Activated gamma-delta T cell treated with anti-CD3 and anti-CD28 coated beads, Interleukin-2, amount 50 U/mL, for 16 hours (primary cell): Measurements from ENCODE around the gene ADAMTS17.

ENCODE experiments used
- DNase-seq: peaks from one replicate; pipeline ENCODE4 v3.0.0-alpha.2; 2020; ENCODE audit warnings: low read depth

ADAMTS17 gene, protein sequence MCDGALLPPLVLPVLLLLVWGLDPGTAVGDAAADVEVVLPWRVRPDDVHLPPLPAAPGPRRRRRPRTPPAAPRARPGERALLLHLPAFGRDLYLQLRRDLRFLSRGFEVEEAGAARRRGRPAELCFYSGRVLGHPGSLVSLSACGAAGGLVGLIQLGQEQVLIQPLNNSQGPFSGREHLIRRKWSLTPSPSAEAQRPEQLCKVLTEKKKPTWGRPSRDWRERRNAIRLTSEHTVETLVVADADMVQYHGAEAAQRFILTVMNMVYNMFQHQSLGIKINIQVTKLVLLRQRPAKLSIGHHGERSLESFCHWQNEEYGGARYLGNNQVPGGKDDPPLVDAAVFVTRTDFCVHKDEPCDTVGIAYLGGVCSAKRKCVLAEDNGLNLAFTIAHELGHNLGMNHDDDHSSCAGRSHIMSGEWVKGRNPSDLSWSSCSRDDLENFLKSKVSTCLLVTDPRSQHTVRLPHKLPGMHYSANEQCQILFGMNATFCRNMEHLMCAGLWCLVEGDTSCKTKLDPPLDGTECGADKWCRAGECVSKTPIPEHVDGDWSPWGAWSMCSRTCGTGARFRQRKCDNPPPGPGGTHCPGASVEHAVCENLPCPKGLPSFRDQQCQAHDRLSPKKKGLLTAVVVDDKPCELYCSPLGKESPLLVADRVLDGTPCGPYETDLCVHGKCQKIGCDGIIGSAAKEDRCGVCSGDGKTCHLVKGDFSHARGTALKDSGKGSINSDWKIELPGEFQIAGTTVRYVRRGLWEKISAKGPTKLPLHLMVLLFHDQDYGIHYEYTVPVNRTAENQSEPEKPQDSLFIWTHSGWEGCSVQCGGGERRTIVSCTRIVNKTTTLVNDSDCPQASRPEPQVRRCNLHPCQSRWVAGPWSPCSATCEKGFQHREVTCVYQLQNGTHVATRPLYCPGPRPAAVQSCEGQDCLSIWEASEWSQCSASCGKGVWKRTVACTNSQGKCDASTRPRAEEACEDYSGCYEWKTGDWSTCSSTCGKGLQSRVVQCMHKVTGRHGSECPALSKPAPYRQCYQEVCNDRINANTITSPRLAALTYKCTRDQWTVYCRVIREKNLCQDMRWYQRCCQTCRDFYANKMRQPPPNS

DNA sequence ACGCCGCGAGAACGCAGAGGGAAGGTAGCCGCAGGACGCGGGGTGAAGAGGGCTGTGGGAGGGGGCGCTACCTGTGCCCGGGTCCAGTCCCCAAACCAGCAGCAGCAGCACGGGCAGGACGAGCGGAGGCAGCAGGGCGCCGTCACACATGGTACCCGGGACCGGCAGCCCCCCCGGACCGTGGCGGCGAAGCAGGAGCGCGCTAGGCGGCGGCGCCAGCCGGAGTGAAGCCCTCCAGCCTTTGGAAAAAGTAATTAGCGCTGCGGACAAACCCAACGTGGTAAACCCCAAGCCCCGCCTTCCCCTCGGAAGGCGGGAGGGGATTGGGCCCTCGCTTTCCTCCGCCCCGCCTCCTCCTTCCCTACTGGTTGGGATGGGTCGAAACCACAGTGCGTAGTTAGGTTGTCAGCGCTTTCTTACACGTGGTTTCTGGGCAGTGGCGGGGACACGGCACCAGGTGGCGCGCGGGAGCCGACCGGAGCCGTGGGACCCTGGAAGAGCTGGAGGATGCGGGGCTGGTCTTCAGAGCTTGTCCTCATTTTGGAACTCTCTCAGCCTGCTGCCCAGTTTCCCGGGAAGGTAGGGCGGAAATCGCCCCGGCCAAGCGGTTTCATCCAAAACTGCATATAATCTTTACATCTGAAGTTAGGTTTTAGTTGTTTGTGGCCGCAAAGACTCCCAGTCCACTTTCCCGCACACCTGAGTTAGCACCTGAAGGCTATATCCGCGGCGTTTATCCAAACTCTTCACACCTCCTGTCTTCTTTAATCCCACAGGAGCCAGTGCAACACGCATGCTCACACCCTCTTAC is at the start of gene ADAMTS17:
TSS of gene ADAMTS17 (minus strand) at position 226 of the 811 bp plus-strand sequence. CDS start at position 150, 76 bp downstream.
- peak; percentile 87 for DNase-seq

DNA sequence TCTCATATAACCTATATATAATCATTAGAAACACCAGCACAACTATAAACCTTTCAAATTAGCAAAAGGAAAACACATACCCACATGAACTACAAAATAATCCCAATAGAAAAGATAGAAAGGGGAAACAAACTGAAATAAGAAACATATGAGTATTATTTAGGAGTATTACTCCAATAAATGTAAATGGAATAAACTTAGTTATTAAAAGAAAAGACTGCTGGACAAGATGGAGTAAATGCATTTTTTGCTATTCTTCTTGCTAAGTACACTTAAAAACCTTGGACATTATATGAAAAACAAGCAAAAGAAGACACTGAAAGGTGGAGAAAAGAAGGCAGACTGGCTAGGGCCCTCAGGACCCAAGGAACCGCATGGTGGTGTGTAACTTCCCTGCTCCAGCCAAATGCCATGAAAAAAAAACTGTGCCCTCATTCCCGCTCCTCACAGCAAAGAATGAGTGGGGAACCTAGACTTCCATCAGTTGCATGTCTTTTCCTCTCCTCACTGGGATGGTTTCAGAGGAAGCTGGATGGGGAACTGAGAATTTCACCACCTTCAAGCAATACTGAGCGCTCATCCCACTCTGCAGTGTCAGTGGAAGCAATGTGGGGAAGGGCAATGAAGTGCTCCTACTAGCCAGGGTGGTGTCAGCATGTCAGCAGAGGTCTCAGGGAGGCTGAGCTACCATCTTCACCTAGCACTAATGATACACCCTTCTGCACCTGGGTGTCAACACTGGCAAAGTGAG is 43.7 kb upstream of the ADAMTS17 start:
- DNase-seq = no peak

DNA sequence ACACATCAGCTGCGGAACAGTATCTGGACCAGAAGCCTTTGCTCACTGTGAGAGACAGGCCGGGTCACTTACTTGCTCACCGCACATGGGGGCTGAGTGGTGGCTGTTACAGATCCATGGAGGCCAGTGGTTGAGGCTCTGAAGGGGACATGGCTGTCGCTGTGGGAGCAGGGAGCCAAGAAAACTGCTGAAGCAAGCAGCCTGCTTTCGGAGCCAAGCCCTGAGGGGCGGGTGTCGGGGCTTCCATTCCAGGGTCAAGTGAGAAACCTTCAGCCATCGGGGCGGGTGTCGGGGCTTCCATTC is 42.3 kb upstream of the ADAMTS17 start:
- DNase-seq = no peak

DNA sequence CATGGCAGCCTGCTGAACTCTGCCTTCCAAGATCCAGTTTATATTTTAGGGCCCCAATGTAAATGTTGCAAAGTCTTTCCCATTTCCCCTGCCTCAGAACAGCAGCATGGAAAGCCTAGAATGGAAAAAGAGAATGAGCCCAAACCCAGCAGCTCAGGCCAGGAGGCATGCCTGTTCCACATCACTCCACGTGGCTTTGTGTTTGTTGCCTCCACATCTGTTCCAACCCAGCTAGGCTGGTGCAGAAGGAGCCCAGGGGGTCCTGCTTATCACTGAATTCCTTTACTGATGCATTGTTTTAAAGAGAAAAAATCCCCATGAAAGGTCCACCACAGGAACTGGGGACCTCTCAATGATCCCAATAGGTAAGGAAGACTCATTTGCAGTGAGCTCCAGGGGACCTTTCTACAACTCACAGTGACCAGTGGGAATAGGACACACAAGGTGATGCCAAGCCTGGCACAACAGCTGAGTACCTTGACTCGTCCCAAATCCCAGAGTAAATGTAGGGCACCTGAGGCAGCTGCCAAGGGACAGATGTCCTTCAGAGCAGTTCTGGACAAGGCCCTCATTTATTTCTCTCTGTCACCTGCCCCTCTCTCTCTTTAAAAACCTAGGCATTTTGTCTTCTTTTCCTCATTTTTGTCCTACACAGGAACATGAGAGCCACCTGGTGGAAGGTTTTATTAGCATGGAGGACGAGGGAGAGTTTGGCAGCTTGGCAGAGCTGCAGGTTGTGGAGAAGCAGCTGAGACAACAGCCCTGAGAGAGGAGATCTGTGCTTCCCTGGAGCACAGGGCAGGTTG is 41.7 kb upstream of the ADAMTS17 start:
- DNase-seq = no peak

DNA sequence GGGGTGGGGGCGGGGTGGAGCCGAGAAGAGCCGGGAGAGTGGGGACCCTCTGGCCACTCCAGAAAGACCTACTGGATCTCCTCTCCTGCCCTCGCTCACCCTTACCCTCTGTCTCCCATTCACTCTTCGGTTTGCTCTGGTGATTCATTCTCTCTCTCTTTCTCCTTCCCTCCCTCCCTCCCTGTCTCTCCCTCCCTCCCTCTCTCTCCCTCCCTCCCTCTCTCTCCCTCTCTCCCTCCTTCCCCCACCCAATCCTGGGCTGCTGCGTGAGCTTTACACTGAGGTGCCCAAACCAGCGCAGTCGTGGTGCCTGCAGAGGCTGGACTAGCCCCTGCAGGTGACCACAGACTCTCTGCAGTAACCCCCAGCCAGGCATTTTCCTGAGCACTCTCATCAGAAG is 32.2 kb upstream of the ADAMTS17 start:
- no peak for DNase-seq

DNA sequence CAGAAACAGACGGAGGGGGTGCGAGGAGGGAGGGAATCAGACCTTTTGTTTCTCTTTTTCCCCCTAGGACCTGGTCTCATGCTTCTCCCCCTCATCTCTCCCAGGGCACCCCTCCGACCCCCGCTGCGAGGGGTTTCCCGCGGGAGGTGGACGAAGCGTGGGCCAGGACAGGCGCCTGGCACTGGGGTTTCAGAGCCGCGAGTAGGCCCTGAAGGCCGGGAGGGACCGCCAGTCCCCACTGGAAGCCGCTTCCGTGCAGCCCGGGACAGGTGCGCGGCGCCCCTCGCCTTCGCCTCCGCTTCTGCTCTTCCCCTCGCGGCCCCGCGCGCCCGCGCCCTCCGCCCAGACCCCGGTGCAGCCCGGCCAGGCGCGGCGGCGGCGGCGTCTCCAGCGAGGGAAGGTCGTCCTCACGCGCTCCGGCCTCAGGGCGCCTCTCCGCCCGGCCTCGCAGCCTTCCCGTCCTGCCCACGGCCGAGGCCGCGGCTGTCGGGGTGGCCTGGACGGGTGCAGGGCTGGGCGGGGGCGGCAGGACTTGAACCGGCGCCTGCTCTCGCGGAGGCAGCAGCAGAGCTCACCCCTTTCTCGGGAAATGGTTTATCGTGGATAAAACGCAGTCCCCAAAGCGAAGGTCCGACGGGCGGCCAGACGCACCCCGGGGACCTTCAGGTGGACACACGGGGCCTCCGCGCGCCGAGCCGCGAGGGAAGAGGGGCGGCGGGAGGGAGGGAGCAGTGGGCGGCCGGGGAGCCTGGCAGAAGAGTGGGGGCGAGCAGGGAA is 31.5 kb upstream of the ADAMTS17 start:
- DNase-seq = no peak

DNA sequence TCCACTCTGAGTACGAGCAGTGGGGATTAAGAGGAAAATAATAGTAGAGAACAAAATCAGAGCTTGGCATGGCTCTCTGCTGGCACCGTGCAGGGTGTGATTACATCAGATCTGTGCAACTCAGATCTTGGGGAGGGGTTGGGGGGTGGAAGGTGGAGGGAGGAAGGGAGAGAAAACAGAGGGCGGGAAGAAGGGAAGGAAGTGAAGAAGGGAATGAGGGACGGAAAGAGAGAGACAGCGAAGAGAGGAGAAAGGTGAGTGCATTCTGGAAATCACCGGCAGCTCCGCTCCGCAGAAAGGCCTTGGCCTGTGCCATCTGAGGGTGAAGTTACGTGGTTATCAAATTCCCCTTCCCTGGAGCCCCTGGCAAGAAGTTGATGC is 31.0 kb upstream of the ADAMTS17 start:
- no peak for DNase-seq

DNA sequence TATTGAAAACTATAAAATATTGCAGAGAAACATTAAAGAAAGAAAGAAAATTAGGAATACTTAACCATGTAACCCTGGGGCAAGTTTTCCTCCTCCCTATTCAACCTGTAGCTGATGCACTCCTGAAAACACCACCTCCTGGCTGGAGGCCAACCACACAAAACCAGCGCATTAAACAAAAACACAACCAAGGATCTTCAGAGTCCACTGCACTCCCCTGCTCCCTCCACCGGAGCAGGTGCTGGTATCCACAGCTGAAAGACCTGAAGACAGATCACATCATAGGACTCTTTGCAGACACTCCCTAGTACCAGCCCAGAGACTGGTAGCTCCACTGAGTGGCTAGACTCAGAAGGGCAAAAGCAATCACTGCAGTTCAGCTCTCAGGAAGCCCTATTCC is 13.6 kb upstream of the ADAMTS17 start:
- no peak for DNase-seq

DNA sequence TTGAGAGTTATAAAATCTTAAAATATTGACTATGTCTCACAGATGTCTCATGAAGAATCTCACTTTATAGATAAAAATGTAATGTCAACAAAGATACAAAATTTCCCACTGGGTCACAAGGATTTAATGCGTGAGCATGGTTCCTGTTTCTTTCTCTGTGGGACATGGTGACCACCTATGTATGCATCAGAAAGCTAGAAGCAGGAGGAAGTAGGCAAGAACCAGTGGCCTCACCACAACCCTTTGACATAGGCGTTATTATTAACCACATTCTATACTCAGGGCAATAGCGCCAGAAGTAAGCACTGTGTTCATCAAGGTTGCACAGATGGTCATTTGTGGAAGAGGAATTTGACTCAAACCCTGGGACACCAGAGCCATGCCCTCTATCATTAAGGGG is 11.7 kb upstream of the ADAMTS17 start:
- DNase-seq = no peak

DNA sequence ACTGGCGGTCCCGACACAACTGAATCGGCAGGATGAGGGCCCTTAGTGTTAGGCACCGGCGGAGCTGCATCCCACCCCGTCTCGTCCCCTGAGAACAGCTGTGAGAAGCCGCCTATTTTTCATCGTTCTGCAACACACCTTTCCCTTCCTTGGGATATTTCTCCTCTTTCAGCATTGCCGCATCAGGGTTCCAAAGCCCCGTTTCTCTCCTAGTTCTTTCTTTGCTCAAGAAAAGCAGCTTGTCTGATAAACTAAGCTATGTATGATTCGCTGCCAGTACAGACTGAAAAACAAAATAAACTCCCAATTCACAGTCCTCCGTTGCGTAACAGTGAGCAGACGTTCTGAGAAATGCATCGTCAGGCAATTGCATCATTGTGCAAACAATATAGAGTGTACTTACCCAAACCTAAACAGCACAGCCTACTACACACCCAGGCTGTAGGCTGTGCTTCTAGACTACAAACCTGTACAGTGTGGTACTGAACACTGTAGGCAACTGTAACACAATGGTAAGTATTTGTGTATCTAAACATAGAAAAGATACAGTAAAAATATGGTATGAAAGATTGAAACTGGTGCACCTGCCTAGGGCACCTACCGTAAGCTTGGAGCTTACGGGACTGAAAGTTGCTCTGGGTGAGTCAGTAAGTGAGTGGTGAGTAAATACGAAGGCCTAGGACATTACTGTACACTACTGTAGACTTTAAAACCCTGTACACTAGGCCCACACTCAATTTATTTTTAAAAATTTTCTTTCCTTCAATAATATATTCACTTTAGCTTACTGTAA is 8.9 kb upstream of the ADAMTS17 start:
- DNase-seq = no peak

DNA sequence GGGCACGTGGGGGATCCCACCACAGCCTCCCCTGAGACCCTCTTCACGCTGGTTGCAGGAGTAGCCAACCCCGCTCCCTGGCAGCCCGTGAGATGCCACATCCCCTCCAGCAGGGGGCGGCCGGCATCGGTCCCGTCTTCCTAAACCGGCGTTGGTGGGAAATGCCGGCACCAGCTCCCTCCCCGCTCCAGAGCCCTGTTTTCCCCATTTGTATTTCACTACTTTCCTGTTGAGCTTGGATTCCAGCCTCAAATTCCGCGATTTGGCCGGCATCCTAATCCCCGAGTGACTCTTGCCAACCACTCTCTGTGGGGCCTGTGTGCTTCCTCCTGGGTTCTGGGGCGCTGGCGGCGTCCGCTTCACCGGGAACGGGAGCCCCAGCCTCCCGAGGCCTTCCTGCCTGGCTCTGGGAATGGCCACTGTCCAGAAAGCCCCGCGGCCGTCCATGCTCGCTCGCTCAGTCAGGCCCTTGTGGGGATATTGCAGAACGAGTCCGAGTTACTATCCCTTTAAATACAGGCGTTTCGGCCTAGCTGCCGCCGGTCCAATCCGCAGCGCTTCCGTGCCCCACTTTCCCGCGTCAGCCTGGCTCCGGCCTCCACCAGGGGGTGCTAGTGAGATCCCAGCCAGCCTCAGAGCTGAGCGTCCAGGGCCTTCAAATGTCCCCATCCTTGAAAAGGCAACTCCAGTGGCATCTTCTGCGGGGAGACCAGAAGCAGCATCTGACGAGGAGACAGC is 8.1 kb upstream of the ADAMTS17 start:
- peak; percentile 74 for DNase-seq

DNA sequence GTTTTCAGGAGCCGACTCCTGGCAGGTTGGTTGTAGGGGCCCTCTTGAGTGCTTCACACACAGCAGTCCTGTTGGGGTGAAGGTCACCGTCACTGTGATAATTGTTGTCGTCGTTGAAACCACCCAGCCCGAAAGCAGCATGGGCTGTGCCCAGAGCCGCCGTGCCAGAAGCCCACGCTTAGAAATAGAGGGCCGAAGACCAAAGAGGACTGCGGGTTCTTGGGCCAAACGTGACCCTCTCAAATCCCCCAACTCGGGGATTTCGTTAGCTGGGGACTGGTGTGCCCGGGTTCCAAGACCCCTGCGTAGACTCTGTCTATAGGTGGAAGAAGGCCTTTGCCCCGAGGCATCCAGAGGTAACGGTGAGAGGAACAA is 7.5 kb upstream of the ADAMTS17 start:
- DNase-seq = no peak

DNA sequence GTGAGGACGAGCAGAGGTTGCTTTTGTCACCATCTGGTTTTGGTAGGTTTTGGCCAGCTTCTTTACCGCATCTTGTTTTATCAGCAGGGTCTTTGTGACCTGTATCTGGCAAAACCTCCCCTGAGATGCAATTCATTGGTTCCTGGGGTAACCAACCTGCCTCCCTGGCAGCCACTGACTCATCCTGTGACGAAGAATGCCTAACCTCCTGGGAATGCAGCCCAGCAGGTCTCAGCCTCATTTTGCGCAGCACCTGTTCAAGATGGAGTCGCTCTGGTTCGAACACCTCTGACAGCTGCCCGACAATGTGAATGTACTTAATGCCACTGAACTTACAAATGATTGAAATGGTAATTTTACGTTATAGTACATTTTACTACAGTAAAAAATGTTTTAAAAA is 6.8 kb upstream of the ADAMTS17 start:
- no peak for DNase-seq

DNA sequence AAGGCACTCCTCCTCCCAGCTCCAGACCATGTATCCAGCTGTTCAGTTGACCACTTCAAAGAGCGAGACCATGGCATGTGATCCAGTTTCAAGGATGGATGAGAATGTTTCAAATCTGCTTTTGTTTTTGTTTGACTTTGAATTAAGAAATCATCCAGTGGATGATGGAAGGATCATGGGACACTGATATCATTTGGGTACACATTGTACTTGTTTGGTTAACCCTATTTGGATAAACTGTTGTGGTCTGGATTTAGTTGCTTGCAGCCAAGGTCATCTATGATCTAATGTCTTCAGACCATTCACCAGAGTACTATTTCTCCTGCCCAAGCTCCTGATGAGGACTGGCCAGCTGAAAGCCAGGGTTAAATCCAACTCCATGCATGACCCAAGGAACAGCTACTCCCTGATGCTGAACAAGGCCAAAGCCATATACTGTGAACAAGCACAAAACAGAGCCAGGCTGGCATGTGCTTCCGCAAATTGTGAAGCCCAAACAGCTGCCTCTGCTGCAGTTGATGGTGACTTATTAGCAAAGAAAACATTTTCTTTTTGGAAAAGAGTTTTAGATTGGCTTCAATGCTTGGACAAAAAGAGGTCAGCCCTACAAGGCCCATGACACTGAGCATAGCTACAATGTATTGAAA is 5.2 kb upstream of the ADAMTS17 start:
- DNase-seq = no peak

DNA sequence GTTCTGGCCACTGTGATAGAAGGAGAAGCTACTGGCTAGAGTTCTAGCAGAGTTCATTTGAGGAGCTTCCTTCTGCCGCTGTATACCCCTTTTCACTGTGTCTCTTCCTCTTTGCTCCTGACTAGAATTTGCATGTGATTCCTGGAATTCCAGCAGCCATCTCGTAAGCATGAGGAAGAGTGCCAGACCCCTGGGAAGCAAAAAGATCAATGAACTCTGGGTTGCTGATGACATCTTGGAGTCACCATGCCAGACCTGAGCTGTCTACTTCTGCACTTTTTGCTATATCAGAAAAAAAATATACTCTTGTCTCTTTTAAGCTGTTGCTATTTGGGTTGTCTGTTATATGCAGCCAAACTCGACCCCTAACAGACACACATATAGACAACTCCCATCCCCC is 3.7 kb upstream of the ADAMTS17 start:
- no peak for DNase-seq

DNA sequence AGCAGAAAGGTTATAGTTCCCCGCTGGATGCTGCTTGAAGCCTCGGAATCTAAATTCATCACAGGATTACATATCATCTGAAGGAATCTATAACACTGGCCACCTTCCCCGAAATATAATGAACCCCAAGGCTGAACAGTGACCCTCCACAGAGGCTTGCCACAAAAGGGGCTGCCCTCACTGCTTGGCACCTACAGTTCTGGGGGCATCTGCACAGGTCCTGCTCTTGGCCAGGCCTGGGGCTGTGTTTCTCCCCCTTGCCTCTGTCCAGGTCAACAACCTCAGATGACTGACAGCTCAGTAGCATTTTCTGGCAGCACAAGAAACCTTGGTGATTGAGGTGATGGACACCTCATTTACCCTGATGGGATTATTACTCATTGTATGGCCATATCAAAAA is 1.5 kb upstream of the ADAMTS17 start:
- DNase-seq = no peak

DNA sequence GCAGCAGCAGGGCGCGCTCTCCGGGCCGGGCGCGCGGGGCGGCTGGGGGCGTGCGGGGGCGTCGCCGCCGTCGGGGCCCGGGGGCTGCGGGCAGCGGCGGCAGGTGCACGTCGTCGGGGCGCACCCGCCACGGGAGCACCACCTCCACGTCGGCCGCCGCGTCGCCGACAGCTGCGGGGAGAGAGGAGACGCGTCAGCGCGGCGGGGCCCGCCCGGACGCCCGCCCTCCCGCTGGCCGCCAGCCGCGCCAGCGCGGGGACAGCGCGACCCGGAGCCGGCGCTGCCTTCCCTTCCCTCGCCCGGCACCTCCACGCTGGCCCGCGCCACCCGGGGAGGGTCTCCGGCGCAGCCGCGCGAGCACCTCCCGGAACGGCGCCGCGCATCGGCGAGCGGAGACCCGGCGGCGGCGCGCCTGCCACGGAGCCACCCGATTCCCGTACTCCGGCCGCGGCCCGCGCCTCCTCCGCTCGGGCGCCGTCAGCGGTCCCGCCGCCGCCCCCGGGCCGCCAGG is 481 bp downstream of the ADAMTS17 start:
- no peak for DNase-seq
